BLaER1 treated with 17β-estradiol and CSF1 and Interleukin-3, amounts not matched to agents 10 nM and 100 nM (cell line): ENCODE measurements around the gene CCDC106.

Experiments
- H3K27ac ChIP-seq, 11 experiments: shearing (Covaris generic); formaldehyde crosslinking; 2 replicates each; pipeline ENCODE4 v1.8.1; 2022
- H3K27me3 ChIP-seq, 11 experiments: shearing (Covaris generic); formaldehyde crosslinking; 2 replicates each; pipeline ENCODE4 v1.8.1; 2022
- H3K36me3 ChIP-seq, 11 experiments: shearing (Covaris generic); formaldehyde crosslinking; 2 replicates each; pipeline ENCODE4 v1.8.1; 2022
- H3K4me1 ChIP-seq, 10 experiments: shearing (Covaris generic); formaldehyde crosslinking; 2 replicates each; pipeline ENCODE4 v1.8.1; 2022
- H3K4me2 ChIP-seq, 11 experiments: shearing (Covaris generic); formaldehyde crosslinking; 2 replicates each; pipeline ENCODE4 v1.8.1; 2022
- H3K4me3 ChIP-seq, 10 experiments: shearing (Covaris generic); formaldehyde crosslinking; 2 replicates each; pipeline ENCODE4 v1.8.1; 2022
- H3K9ac ChIP-seq, 11 experiments: shearing (Covaris generic); formaldehyde crosslinking; 2 replicates each; pipeline ENCODE4 v1.8.1; 2022
- H3K9me3 ChIP-seq, 11 experiments: shearing (Covaris generic); formaldehyde crosslinking; replicated peaks in 1 of 11; 2 replicates each; pipeline ENCODE4 v1.8.1; 2022
- H4K20me1 ChIP-seq, 11 experiments: shearing (Covaris generic); formaldehyde crosslinking; 2 replicates each; pipeline ENCODE4 v1.8.1; 2022
- Cebpa-rat ChIP-seq, 11 experiments: shearing (Covaris generic); IDR thresholded peaks; 2 replicates each; pipeline ENCODE4 v1.8.1; 2022

The CCDC106 gene

GRCh38 chr19:55698256-55698655 lies 50.2 kb downstream of the CCDC106 start:
- H3K27me3 ChIP-seq: no peaks in the 10 kb centered on the region

GRCh38 chr19:55699221-55699620 lies 51.2 kb downstream of the CCDC106 start:
- TF ChIP-seq Cebpa-rat (IDR thresholded peaks at IDR 0.05): no peak
- no peak overlapping the region for H3K4me2 ChIP-seq
- no peaks in the 10 kb centered on the region for H3K9me3 ChIP-seq
- H4K20me1 ChIP-seq: peaks cover 0 to 68% (median 23%) of the 10 kb centered on the region in 11 experiments; a peak in 12 of 22 replicates
- H3K4me3 ChIP-seq: no peak overlapping the region
- H3K4me1 ChIP-seq: peaks cover 0 to 6% (median 0%) of the 10 kb centered on the region in 10 experiments; a peak in 1 of 20 replicates
- H3K9ac ChIP-seq: no peak overlapping the region
- no peak overlapping the region for H3K27ac ChIP-seq
- H3K36me3 ChIP-seq: peaks cover 57 to 84% (median 72%) of the 10 kb centered on the region in 11 experiments
- H3K27me3 ChIP-seq: no peaks in the 10 kb centered on the region

More at GRCh38 chr19:55698256-55698655, 50.2 kb downstream of the CCDC106 start:
- Histone ChIP-seq H3K9ac (no peak overlapping the region), H4K20me1 (peaks cover 0 to 68% (median 32%) of the 10 kb centered on the region in 11 experiments; a peak in 14 of 22 replicates), H3K4me3 (no peak overlapping the region), H3K4me2 (no peak overlapping the region), H3K9me3 (no peaks in the 10 kb centered on the region), H3K36me3 (peaks cover 64 to 84% (median 73%) of the 10 kb centered on the region in 11 experiments), H3K27ac (no peak overlapping the region), H3K4me1 (peaks cover 0 to 6% (median 0%) of the 10 kb centered on the region in 10 experiments; a peak in 1 of 20 replicates)
- TF ChIP-seq Cebpa-rat (IDR thresholded peaks at IDR 0.05): no peak

- H3K36me3 ChIP-seq: peaks cover 52 to 81% (median 65%) of the 10 kb centered on the region in 11 experiments
Measured at GRCh38 chr19:55700813-55701212, 52.8 kb downstream of the CCDC106 start.

GRCh38 chr19:55702131-55702627 lies 54.2 kb downstream of the CCDC106 start:
- no peak overlapping the region for H3K4me3 ChIP-seq
- peaks cover 40 to 68% (median 52%) of the 10 kb centered on the region in 11 experiments for H3K36me3 ChIP-seq
- no peak overlapping the region for H3K27ac ChIP-seq
- no peak overlapping the region for H3K4me2 ChIP-seq
- TF ChIP-seq Cebpa-rat (IDR thresholded peaks at IDR 0.05): no peak
- no peak overlapping the region for H3K9ac ChIP-seq
- H3K9me3 ChIP-seq: no peaks in the 10 kb centered on the region
- H3K27me3 ChIP-seq: no peaks in the 10 kb centered on the region
- peaks cover 0 to 12% (median 6%) of the 10 kb centered on the region in 10 experiments; a peak in 14 of 20 replicates for H3K4me1 ChIP-seq
- peaks cover 0 to 53% (median 6%) of the 10 kb centered on the region in 11 experiments; a peak in 9 of 22 replicates for H4K20me1 ChIP-seq

More at GRCh38 chr19:55700813-55701212, 52.8 kb downstream of the CCDC106 start:
- Histone ChIP-seq H3K4me1 (peaks cover 0 to 6% (median 0%) of the 10 kb centered on the region in 10 experiments; a peak in 4 of 20 replicates), H3K9me3 (no peaks in the 10 kb centered on the region), H3K4me2 (no peak overlapping the region), H3K9ac (no peak overlapping the region), H3K4me3 (no peak overlapping the region), H3K27me3 (no peaks in the 10 kb centered on the region), H4K20me1 (peaks cover 0 to 67% (median 18%) of the 10 kb centered on the region in 11 experiments; a peak in 11 of 22 replicates), H3K27ac (no peak overlapping the region)
- no peak for TF ChIP-seq Cebpa-rat (IDR thresholded peaks at IDR 0.05)
